PC-9 (cell line): ENCODE data around the gene PAX1.

ENCODE experiments used
- EZH2 ChIP-seq: fragments of 200-600 bp; sonication (generic); IDR thresholded peaks from 2 replicates; pipeline ENCODE4 v1.8.0; 2017; ENCODE audit warnings: antibody characterized with exemption, low read depth
- TF ChIP-seq, protein P1 (sequence below): fragments of 200-600 bp; sonication (generic); conservative IDR thresholded peaks from 2 replicates; pipeline ENCODE4 v1.6.1; 2017; ENCODE audit warnings: mixed run types, antibody characterized with exemption, mild to moderate bottlenecking, moderate library complexity

DNA sequence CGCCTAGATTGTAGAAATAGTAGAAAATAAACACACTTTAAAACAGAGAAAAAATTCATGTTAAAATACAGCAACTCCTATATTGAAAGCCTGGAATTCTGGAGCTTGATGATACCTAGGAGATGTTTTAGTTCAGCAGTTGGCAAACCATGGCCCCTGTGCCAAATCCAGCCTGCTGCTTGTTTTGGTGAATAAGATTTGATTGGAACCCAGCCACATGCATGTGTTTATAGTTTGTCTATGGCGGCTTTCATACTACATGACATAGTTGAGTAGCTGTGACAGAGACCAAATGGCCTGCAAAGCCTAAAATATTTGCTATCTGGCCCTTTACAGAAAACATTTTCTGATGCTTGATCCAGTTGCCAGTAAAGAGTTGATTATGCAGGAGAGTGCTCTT, 57.2 kb downstream of the PAX1 start:
- TF ChIP-seq, protein P1, sequence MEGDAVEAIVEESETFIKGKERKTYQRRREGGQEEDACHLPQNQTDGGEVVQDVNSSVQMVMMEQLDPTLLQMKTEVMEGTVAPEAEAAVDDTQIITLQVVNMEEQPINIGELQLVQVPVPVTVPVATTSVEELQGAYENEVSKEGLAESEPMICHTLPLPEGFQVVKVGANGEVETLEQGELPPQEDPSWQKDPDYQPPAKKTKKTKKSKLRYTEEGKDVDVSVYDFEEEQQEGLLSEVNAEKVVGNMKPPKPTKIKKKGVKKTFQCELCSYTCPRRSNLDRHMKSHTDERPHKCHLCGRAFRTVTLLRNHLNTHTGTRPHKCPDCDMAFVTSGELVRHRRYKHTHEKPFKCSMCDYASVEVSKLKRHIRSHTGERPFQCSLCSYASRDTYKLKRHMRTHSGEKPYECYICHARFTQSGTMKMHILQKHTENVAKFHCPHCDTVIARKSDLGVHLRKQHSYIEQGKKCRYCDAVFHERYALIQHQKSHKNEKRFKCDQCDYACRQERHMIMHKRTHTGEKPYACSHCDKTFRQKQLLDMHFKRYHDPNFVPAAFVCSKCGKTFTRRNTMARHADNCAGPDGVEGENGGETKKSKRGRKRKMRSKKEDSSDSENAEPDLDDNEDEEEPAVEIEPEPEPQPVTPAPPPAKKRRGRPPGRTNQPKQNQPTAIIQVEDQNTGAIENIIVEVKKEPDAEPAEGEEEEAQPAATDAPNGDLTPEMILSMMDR: no peak
- no peak for TF ChIP-seq EZH2
